GM18858 (cell line): ENCODE measurements around the gene GOLGA6C.
"Not testable (repeated sequence)": the region's sequence is repeated elsewhere in the genome, so short reads cannot be mapped to it uniquely, and the experiment has no call there.

ENCODE experiments used
- ATAC-seq: cut with Tn5 transposase; IDR thresholded peaks from one replicate; pipeline ENCODE4 v1.9.1; 2021; ENCODE audit not compliant: unreplicated experiment

The GOLGA6C gene

DNA sequence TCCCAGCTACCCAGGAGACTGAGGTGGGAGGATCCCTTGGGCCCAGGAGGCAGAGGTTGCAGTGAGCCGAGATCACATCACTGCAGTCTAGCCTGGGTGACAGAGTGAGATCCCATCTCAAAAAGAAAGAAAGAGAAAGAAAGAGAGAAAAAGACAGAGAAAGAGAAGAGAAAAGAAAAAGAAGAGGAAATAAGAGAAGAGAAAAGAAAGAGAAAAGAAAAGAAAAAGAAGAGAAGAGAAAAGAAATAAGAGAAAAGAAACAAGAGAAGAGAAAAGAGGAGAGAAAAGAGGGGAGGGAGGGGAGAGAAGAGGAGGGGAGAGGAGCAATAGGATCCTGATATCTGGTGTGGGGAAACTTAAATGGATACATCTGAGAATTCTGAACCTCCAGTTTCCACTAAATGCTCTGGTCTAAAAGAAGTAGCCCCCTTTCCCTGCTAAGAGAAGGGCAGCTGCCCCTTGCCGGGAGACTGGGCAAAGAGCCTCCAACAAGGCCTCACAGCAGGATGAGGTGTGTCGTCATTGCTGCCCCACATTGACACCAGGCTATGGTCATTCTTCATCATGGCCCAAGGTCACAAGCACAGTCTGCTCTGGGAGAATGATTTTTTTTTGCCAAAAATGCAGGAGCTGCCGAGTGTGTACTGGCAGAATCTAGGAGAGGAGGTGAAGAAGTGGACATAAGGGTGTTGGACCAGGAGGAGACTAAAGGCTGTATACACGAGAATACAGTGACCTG is 56.6 kb downstream of the GOLGA6C start:
- no peak for ATAC-seq

DNA sequence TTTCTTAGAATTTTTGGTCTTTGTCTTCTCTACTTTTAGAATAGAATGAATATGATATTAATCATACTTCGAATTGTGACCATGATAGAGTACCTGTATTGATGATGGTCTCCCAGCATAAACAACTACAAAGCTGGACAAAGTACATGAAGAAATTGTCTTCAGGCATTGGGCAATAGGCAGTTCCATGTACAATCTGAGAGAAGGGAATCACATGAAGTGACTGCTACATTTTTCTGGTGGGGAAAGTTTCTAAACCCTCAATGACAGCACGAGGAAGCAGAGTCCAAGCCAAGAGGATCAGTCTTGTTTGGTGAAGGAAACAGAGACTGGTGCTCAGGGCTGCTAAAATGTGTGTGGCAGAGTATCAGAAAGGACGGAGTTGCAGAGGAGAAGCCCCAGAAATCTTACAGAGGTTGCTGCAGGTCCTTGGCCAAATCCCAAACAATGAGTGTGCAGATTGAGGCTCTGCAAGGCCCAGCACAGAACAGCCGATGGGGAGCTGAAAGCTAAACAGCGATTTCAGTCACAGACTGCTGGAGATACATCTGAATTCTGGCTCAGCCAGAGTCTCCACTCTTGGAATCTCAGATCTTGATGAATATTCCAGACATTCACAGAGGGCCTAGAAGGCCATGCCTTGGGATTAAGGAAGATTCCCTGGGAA is 61.2 kb downstream of the GOLGA6C start:
- not testable (repeated sequence) for ATAC-seq
